SK-N-SH treated with all-trans-retinoic acid at 6 μM for 48 hours (cell line): ENCODE measurements around the gene GRIA3.

ENCODE experiments used
- ATAC-seq: fragments of 200-7000 bp; cut with Tn5 transposase; 3 replicates; pipeline ENCODE4 v1.9.1; 2020; ENCODE audit warnings: mild to moderate bottlenecking, moderate library complexity
- ARNTL ChIP-seq: fragments of 450-650 bp; formaldehyde crosslinking; IDR thresholded peaks from 2 replicates; pipeline ENCODE4 v1.5.0; 2020; ENCODE audit warnings: low read depth, mild to moderate bottlenecking, moderate library complexity, borderline replicate concordance
- BACH2 ChIP-seq: fragments of 250-450 bp; sonication (Bioruptor Pico); IDR thresholded peaks from 2 replicates; pipeline ENCODE4 v1.9.0; 2021; ENCODE audit warnings: mild to moderate bottlenecking, borderline replicate concordance
- CREB5 ChIP-seq: fragments of 250-450 bp; sonication (Bioruptor Pico); IDR thresholded peaks from 2 replicates; pipeline ENCODE4 v1.5.1; 2020; ENCODE audit warnings: low read depth, mild to moderate bottlenecking, moderate library complexity
- CSDC2 ChIP-seq: fragments of 250-450 bp; sonication (Bioruptor Pico); IDR thresholded peaks from 2 replicates; pipeline ENCODE4 v1.5.0; 2020; ENCODE audit warnings: mild to moderate bottlenecking, moderate library complexity
- ESRRG ChIP-seq: fragments of 250-450 bp; sonication (Bioruptor Pico); IDR thresholded peaks from 2 replicates; pipeline ENCODE4 v1.6.1; 2021; ENCODE audit warnings: mild to moderate bottlenecking
- GLIS3 ChIP-seq: fragments of 250-450 bp; sonication (Bioruptor Pico); IDR thresholded peaks from 2 replicates; pipeline ENCODE4 v1.5.0; 2020; ENCODE audit warnings: mild to moderate bottlenecking, moderate library complexity
- ISL1 ChIP-seq: fragments of 250-450 bp; sonication (Bioruptor Pico); IDR thresholded peaks from 2 replicates; pipeline ENCODE4 v2.1.2; 2022; ENCODE audit warnings: mild to moderate bottlenecking, moderate library complexity
- OSR1 ChIP-seq: fragments of 250-450 bp; sonication (Bioruptor Pico); IDR thresholded peaks from 2 replicates; pipeline ENCODE4 v1.8.0; 2022; ENCODE audit warnings: moderate library complexity, mild to moderate bottlenecking, inconsistent platforms
- PATZ1 ChIP-seq: fragments of 250-450 bp; sonication (Bioruptor Pico); IDR thresholded peaks from 2 replicates; pipeline ENCODE4 v1.8.0; 2020; ENCODE audit warnings: mild to moderate bottlenecking, moderate library complexity, borderline replicate concordance
- PPARA ChIP-seq: fragments of 250-450 bp; sonication (Bioruptor Pico); IDR thresholded peaks from 2 replicates; pipeline ENCODE4 v1.5.0; 2020; ENCODE audit warnings: mild to moderate bottlenecking, borderline replicate concordance
- RARB ChIP-seq: fragments of 250-450 bp; sonication (Bioruptor Pico); IDR thresholded peaks from 2 replicates; pipeline ENCODE4 v1.8.0; 2021; ENCODE audit warnings: mild to moderate bottlenecking, moderate library complexity
- SNAI2 ChIP-seq: fragments of 250-450 bp; sonication (Bioruptor Pico); IDR thresholded peaks from 2 replicates; pipeline ENCODE4 v1.5.0; 2020; ENCODE audit warnings: mild to moderate bottlenecking, moderate library complexity
- TCF4 ChIP-seq: fragments of 250-450 bp; sonication (Bioruptor Pico); IDR thresholded peaks from 2 replicates; pipeline ENCODE4 v1.8.0; 2021; ENCODE audit warnings: mild to moderate bottlenecking, moderate library complexity, borderline replicate concordance
- TOX ChIP-seq: fragments of 250-450 bp; sonication (Bioruptor Pico); IDR thresholded peaks from 2 replicates; pipeline ENCODE4 v1.8.0; 2021; ENCODE audit warnings: mild to moderate bottlenecking, moderate library complexity, borderline replicate concordance
- TSHZ2 ChIP-seq: fragments of 250-450 bp; sonication (Bioruptor Pico); IDR thresholded peaks from 2 replicates; pipeline ENCODE4 v1.5.0; 2020; ENCODE audit warnings: mild to moderate bottlenecking, moderate library complexity
- ZC3H10 ChIP-seq: fragments of 250-450 bp; sonication (Bioruptor Pico); IDR thresholded peaks from 2 replicates; pipeline ENCODE4 v1.5.1; 2021; ENCODE audit warnings: mild to moderate bottlenecking, moderate library complexity
- ZFP3 ChIP-seq: fragments of 250-450 bp; sonication (Bioruptor Pico); IDR thresholded peaks from 2 replicates; pipeline ENCODE4 v1.5.0; 2020; ENCODE audit warnings: mild to moderate bottlenecking, moderate library complexity
- ZNF565 ChIP-seq: fragments of 450-650 bp; formaldehyde crosslinking; conservative IDR thresholded peaks from 2 replicates; pipeline ENCODE4 v1.5.0; 2020; ENCODE audit warnings: low read depth, mild to moderate bottlenecking, moderate library complexity
- ZNF70 ChIP-seq: fragments of 450-650 bp; formaldehyde crosslinking; IDR thresholded peaks from 2 replicates; pipeline ENCODE4 v1.5.0; 2020; ENCODE audit warnings: mild to moderate bottlenecking, moderate library complexity
- ZNF8 ChIP-seq: fragments of 450-650 bp; formaldehyde crosslinking; IDR thresholded peaks from 2 replicates; pipeline ENCODE4 v1.5.0; 2020; ENCODE audit warnings: mild to moderate bottlenecking, moderate library complexity
- TF ChIP-seq, protein P1 (sequence below): fragments of 250-450 bp; sonication (Bioruptor Pico); IDR thresholded peaks from 2 replicates; pipeline ENCODE4 v1.5.1; 2021; ENCODE audit warnings: mild to moderate bottlenecking, moderate library complexity

Gene GRIA3

DNA sequence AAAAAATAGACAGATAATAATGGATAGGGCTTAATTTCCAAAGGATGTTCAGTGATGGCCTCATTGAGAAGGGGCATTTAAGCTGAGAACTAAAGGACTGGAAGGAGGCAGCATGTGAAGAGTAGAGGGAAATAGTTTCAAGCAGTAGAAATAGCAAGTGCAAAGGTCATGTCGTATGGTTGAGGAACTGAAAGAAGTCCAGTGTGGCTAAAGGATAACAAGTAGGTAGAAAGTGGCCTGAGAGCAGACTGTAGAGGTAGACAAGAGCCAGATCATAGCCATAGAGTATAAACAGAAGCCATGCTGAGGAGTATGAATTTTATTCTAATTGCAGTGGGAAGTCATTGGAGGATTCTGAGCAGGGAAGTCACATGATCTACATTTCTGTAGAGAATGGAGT is 72.3 kb downstream of the GRIA3 start:
- TF ChIP-seq ZFP3 = no peak
- TF ChIP-seq TSHZ2 (CRISPR knock-in tag) = no peak
- TF ChIP-seq PATZ1 (CRISPR knock-in tag) = no peak
- TF ChIP-seq ESRRG = no peak
- TF ChIP-seq, protein P1, sequence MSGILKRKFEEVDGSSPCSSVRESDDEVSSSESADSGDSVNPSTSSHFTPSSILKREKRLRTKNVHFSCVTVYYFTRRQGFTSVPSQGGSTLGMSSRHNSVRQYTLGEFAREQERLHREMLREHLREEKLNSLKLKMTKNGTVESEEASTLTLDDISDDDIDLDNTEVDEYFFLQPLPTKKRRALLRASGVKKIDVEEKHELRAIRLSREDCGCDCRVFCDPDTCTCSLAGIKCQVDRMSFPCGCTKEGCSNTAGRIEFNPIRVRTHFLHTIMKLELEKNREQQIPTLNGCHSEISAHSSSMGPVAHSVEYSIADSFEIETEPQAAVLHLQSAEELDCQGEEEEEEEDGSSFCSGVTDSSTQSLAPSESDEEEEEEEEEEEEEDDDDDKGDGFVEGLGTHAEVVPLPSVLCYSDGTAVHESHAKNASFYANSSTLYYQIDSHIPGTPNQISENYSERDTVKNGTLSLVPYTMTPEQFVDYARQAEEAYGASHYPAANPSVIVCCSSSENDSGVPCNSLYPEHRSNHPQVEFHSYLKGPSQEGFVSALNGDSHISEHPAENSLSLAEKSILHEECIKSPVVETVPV (CRISPR knock-in tag) = no peak
- no peak for TF ChIP-seq ZNF70
- TF ChIP-seq PPARA (CRISPR knock-in tag) = no peak
- no peak for TF ChIP-seq GLIS3 (CRISPR knock-in tag)
- no peak for TF ChIP-seq BACH2 (CRISPR knock-in tag)
- no peak for TF ChIP-seq TOX (CRISPR knock-in tag)
- TF ChIP-seq SNAI2 (CRISPR knock-in tag) = no peak
- no peak for TF ChIP-seq TCF4 (CRISPR knock-in tag)
- no peak for TF ChIP-seq RARB
- TF ChIP-seq ZNF8 (CRISPR knock-in tag) = no peak
- TF ChIP-seq ARNTL = no peak
- TF ChIP-seq ZNF565 (CRISPR knock-in tag) = no peak
- no peak for TF ChIP-seq CREB5 (CRISPR knock-in tag)
- ATAC-seq = no peak

DNA sequence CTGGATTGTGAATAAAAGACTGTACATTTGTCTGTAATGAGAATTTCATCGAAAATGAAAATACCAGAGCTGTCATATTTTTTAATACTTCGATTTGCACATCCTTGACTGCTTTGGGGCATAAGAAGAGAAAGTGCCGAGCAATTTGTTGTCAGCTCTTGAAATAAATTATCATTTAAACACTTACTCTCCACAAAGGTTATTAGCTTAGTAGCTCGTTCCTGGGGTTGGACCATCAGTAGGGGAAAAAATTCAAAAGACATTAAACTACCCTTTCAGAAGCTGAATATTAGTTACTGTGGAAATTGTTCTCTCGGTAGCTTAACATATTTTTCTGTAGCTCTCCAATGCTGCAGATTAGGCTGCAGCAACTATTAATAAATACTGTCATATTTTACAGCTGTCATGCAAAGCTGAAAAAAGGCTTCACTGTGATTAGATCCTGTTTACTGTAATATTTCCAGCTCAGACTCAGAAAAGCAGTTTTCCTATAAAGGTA is 76.9 kb downstream of the GRIA3 start:
- ATAC-seq = no peak
- TF ChIP-seq TOX (CRISPR knock-in tag) (no peak), ISL1 (CRISPR knock-in tag) (no peak), TSHZ2 (CRISPR knock-in tag) (no peak), PPARA (CRISPR knock-in tag) (no peak), ARNTL (no peak), ZNF565 (CRISPR knock-in tag) (no peak), ESRRG (no peak), ZC3H10 (no peak), GLIS3 (CRISPR knock-in tag) (no peak), SNAI2 (CRISPR knock-in tag) (no peak), CSDC2 (no peak), OSR1 (CRISPR knock-in tag) (no peak), BACH2 (CRISPR knock-in tag) (no peak), CREB5 (CRISPR knock-in tag) (no peak)
- TF ChIP-seq, protein P1 (CRISPR knock-in tag) = no peak
